B cell (primary cell): ENCODE data around the gene SHOC2. TPM values are rescaled to one million over a fixed set of nuclear protein-coding genes. Genes with fewer than 3 reads are reported as not detected.

Experiments used
- ATAC-seq: fragments of 200-7000 bp; cut with Tn5 transposase; one replicate; pipeline ENCODE4 v1.10.0; 2021; ENCODE audit warnings: low read depth, mild to moderate bottlenecking, moderate number of reproducible peaks, moderate library complexity
- CTCF ChIA-PET: fragments of 350-600 bp; sonication (Branson Sonifier 250); formaldehyde crosslinking; loops from one replicate; lab custom pipeline; 2021; ENCODE audit warnings: antibody characterized with exemption, inconsistent platforms; lab: Charles Lee
- POLR2A ChIA-PET: fragments of 350-600 bp; sonication (Branson Sonifier 250); formaldehyde crosslinking; loops from one replicate; lab custom pipeline; 2021; ENCODE audit warnings: antibody characterized with exemption; lab: Charles Lee
- DNase-seq: peaks from one replicate; pipeline ENCODE4 v3.0.0; 2013
- H2AFZ ChIP-seq: 2 replicates; pipeline ENCODE4 v1.6.1; 2012; ENCODE audit warnings: mild to moderate bottlenecking, low read depth, low read length; ENCODE audit not compliant: insufficient read depth, poor library complexity, severe bottlenecking
- H3K27ac ChIP-seq, 2 donors: 1 replicate in 1 of 2; 2 replicates in 1 of 2; pipeline ENCODE4 v1.5.1; 2012 to 2013; ENCODE audit warnings: low read length in 2 of 2, mild to moderate bottlenecking in 2 of 2, moderate library complexity in 1 of 2
- H3K27me3 ChIP-seq, 4 experiments: fragments of 200-600 bp in 1 of 4; sonication (generic) in 1 of 4; replicated peaks in 1 of 4; 1 replicate in 2 of 4; 2 replicates in 2 of 4; pipeline versions ENCODE4 v1.6.1 to v1.7.0; 2013 to 2016; ENCODE audit warnings: low read length in 3 of 4, mild to moderate bottlenecking in 2 of 4, mixed read lengths in 1 of 4, moderate library complexity in 1 of 4; ENCODE audit not compliant: insufficient read depth in 4 of 4, control insufficient read depth in 3 of 4; ENCODE audit errors: control extremely low read depth in 1 of 4
- H3K36me3 ChIP-seq, 2 experiments: replicated peaks in 1 of 2; 1 replicate in 1 of 2; 2 replicates in 1 of 2; pipeline versions ENCODE4 v1.6.1 to v1.7.1; 2013; ENCODE audit warnings: low read length in 1 of 2; ENCODE audit not compliant: insufficient read depth in 2 of 2, control insufficient read depth in 1 of 2; ENCODE audit errors: control extremely low read depth in 1 of 2, extremely low read depth in 1 of 2
- H3K4me1 ChIP-seq, 2 donors: fragments of 200-600 bp in 1 of 2; sonication (generic) in 1 of 2; 1 replicate in 1 of 2; 2 replicates in 1 of 2; pipeline versions ENCODE4 v1.5.1 to v1.6.1; 2013 to 2017; ENCODE audit warnings: low read length in 2 of 2; ENCODE audit not compliant: control insufficient read depth in 2 of 2, insufficient read depth in 2 of 2
- H3K4me2 ChIP-seq: replicated peaks from 2 replicates; pipeline ENCODE3; 2012; ENCODE audit warnings: mild to moderate bottlenecking, low read depth, low read length; ENCODE audit not compliant: poor library complexity, severe bottlenecking
- H3K4me3 ChIP-seq, 5 experiments: fragments of 200-600 bp in 1 of 5; sonication (generic) in 1 of 5; 1 replicate in 3 of 5; 2 replicates in 2 of 5; pipeline versions ENCODE4 v1.5.1 to v1.7.0; 2011 to 2016; ENCODE audit warnings: low read length in 4 of 5, mild to moderate bottlenecking in 4 of 5, low read depth in 2 of 5, control low read depth in 1 of 5, moderate library complexity in 1 of 5; ENCODE audit not compliant: insufficient read depth in 1 of 5; ENCODE audit errors: control extremely low read depth in 1 of 5, extremely low read depth in 1 of 5
- H3K79me2 ChIP-seq: fragments of 200-600 bp; sonication (generic); one replicate; pipeline ENCODE4 v1.6.0; 2016; ENCODE audit warnings: low read length; ENCODE audit not compliant: control insufficient read depth, insufficient read depth
- H3K9ac ChIP-seq: fragments of 200-600 bp; sonication (generic); 2 replicates; pipeline ENCODE4 v1.6.1; 2017; ENCODE audit warnings: mild to moderate bottlenecking, low read length, moderate library complexity
- H3K9me3 ChIP-seq, 3 donors: one replicate each; pipeline versions ENCODE4 v1.6.1 to v1.7.1; 2013; ENCODE audit warnings: low read length in 2 of 3; ENCODE audit not compliant: control insufficient read depth in 2 of 3, insufficient read depth in 1 of 3; ENCODE audit errors: control extremely low read depth in 1 of 3
- H4K20me1 ChIP-seq: 2 replicates; pipeline ENCODE4 v1.6.0; 2012; ENCODE audit warnings: mild to moderate bottlenecking, low read length; ENCODE audit not compliant: insufficient read depth, control insufficient read depth, poor library complexity, severe bottlenecking
- H3K27ac Mint-ChIP-seq: one replicate; pipeline ENCODE4 v1.8.0; 2021; ENCODE audit warnings: mixed read lengths
- H3K27me3 Mint-ChIP-seq: one replicate; pipeline ENCODE4 v1.8.0; 2021; ENCODE audit warnings: mixed read lengths
- H3K4me1 Mint-ChIP-seq: one replicate; pipeline ENCODE4 v1.8.0; 2021; ENCODE audit warnings: mixed read lengths
- H3K4me3 Mint-ChIP-seq: one replicate; pipeline ENCODE4 v1.8.0; 2021; ENCODE audit warnings: mixed read lengths
- H3K9me3 Mint-ChIP-seq: one replicate; pipeline ENCODE4 v1.8.0; 2022; ENCODE audit warnings: mixed read lengths; ENCODE audit not compliant: insufficient read depth
- EZH2 ChIP-seq: IDR thresholded peaks from 2 replicates; pipeline ENCODE4 v1.6.1; 2012; ENCODE audit warnings: borderline replicate concordance, low read depth, mild to moderate bottlenecking, moderate library complexity, low read length; ENCODE audit not compliant: insufficient read depth, poor library complexity, severe bottlenecking
- intact Hi-C: fragments of 100-400 bp; cut with micrococcal nuclease; formaldehyde crosslinking; loops from one replicate; pipeline ENCODE4 v1.10.0; 2022
- polyA plus RNA-seq: library from polyadenylated mRNA; depleted of rRNA; stranded (reverse); fragments of >200 nt; gene quantifications from 2 replicates; pipeline ENCODE4 v1.2.3, GENCODE V29; 2012
- total RNA-seq, 2 donors: library from RNA; stranded (reverse); fragments of 120-200 nt in 1 of 2; gene quantifications; 1 replicate in 1 of 2; 2 replicates in 1 of 2; pipeline versions ENCODE4 v1.2.3 to v1.2.4, GENCODE V29; 2013 to 2022
- TF ChIP-seq, protein P1 (sequence below): fragments of 200-600 bp; IDR thresholded peaks from one replicate; pipeline ENCODE4 v1.8.0; 2022; ENCODE audit warnings: antibody characterized with exemption, mild to moderate bottlenecking

The SHOC2 gene
- total and polyA plus RNA-seq, 2 donors (not counting 1 experiment from before 2014, with no cell fraction given) = 13.3 to 116 TPM

GRCh38 chr10:111035542-111035941 lies 116.1 kb downstream of the SHOC2 start:
- intact Hi-C loops = no loop called here
- H3K4me3 Mint-ChIP-seq = no peak overlapping the region

GRCh38 chr10:111037858-111038257 lies 118.5 kb downstream of the SHOC2 start:
- no peaks in the 10 kb centered on the region for H3K79me2 ChIP-seq
- POLR2A ChIA-PET = no interaction called here
- intact Hi-C loops = no loop called here
- no peaks in the 10 kb centered on the region for H4K20me1 ChIP-seq
- H3K27me3 Mint-ChIP-seq = peaks cover 12% of the 10 kb centered on the region
- TF ChIP-seq EZH2 = no peak
- TF ChIP-seq, protein P1, sequence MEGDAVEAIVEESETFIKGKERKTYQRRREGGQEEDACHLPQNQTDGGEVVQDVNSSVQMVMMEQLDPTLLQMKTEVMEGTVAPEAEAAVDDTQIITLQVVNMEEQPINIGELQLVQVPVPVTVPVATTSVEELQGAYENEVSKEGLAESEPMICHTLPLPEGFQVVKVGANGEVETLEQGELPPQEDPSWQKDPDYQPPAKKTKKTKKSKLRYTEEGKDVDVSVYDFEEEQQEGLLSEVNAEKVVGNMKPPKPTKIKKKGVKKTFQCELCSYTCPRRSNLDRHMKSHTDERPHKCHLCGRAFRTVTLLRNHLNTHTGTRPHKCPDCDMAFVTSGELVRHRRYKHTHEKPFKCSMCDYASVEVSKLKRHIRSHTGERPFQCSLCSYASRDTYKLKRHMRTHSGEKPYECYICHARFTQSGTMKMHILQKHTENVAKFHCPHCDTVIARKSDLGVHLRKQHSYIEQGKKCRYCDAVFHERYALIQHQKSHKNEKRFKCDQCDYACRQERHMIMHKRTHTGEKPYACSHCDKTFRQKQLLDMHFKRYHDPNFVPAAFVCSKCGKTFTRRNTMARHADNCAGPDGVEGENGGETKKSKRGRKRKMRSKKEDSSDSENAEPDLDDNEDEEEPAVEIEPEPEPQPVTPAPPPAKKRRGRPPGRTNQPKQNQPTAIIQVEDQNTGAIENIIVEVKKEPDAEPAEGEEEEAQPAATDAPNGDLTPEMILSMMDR = no peak
- H3K9ac ChIP-seq = no peak overlapping the region
- no peak overlapping the region for H3K4me2 ChIP-seq
- H3K9me3 ChIP-seq = peaks cover 13 to 42% (median 31%) of the 10 kb centered on the region in 3 donors
- H3K4me1 ChIP-seq = no peaks in the 10 kb centered on the region
- peaks cover 24% of the 10 kb centered on the region for H3K9me3 Mint-ChIP-seq
- DNase-seq (no peak), ATAC-seq (no peak)
- H2AFZ ChIP-seq = no peak overlapping the region
- no peak overlapping the region for H3K27ac Mint-ChIP-seq
- no peaks in the 10 kb centered on the region for H3K36me3 ChIP-seq
- no peak overlapping the region for H3K27ac ChIP-seq
- no peak overlapping the region for H3K4me3 Mint-ChIP-seq
- no peak overlapping the region for H3K4me3 ChIP-seq
- H3K27me3 ChIP-seq = no peaks in the 10 kb centered on the region
- CTCF ChIA-PET = interaction anchor here (0.6 to 0.7 kb wide), 2 partner anchors 24 to 279 kb away, joined by 3 read pairs; no protein-coding TSS in a partner anchor
- no peaks in the 10 kb centered on the region for H3K4me1 Mint-ChIP-seq

More at GRCh38 chr10:111035542-111035941, 116.1 kb downstream of the SHOC2 start:
- ATAC-seq (no peak), DNase-seq (no peak)
- H3K4me1 ChIP-seq = no peaks in the 10 kb centered on the region
- Mint-ChIP-seq H3K4me1 (peaks cover 2% of the 10 kb centered on the region), H3K27me3 (no peaks in the 10 kb centered on the region), H3K9me3 (peaks cover 19% of the 10 kb centered on the region), H3K27ac (no peak overlapping the region)
- no peaks in the 10 kb centered on the region for H4K20me1 ChIP-seq
- H3K4me3 ChIP-seq = no peak overlapping the region
- H3K79me2 ChIP-seq = no peaks in the 10 kb centered on the region
- no peak overlapping the region for H3K4me2 ChIP-seq
- POLR2A ChIA-PET = no interaction called here
- H3K36me3 ChIP-seq = no peaks in the 10 kb centered on the region
- H3K27me3 ChIP-seq = no peaks in the 10 kb centered on the region
- TF ChIP-seq EZH2 = no peak
- TF ChIP-seq, protein P1 = no peak
- no peak overlapping the region for H3K27ac ChIP-seq
- no peak overlapping the region for H3K9ac ChIP-seq
- H3K9me3 ChIP-seq = peaks cover 10 to 34% (median 33%) of the 10 kb centered on the region in 3 donors
- CTCF ChIA-PET = no interaction called here
- H2AFZ ChIP-seq = no peak overlapping the region
